ENCODE results near the gene PTPRB. TPM values are rescaled to one million over a fixed set of nuclear protein-coding genes. Genes with fewer than 3 reads are reported as not detected.

The PTPRB gene
- total RNA-seq, 1 experiment from 2014 or later: 1.9 TPM

DNA sequence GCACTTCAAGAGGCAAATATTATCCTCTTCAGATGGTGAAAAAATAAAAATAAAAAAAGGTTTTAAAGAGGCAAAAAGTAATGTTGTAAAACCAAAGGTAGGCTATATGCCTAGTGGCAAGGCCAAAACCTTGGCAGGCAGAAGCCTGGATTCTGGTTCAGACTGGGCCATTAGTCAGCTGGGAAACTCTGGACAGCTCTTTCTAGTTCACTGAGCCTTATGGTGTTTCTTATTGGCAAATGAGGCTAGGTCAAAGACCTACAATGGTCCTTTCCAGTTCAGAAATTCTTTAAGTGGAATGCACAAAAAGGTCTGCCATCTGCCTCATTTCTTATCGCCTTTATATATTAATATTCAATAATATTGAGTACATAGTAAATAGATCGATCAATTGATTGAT, 44.6 kb downstream of the PTPRB start:
- Histone ChIP-seq H4K20me1 (ENCODE audit: insufficient read depth) (no peaks in the 10 kb centered on the region), H3F3A (ENCODE audit: insufficient read depth, low read depth) (no peaks in the 10 kb centered on the region), H3K9me2 (ENCODE audit: insufficient read depth) (no peaks in the 10 kb centered on the region), H3K4me2 (no peak overlapping the region), H3K4me3 (no peak overlapping the region), H3K9me3 (ENCODE audit: insufficient read depth, low read depth) (no peaks in the 10 kb centered on the region), H2AFZ (no peak overlapping the region), H3K27me3 (ENCODE audit: insufficient read depth, low read depth) (no peaks in the 10 kb centered on the region), H3K79me2 (ENCODE audit: low read depth) (no peaks in the 10 kb centered on the region), H3K4me1 (replicated peaks; ENCODE audit: insufficient read depth) (no peaks in the 10 kb centered on the region), H3K27ac (no peak overlapping the region), H3K36me3 (ENCODE audit: low read depth) (no peaks in the 10 kb centered on the region)
- BruUV-seq (replicated peaks): no TSS peak
- TF ChIP-seq EZH2 (IDR thresholded peaks at IDR 0.05; ENCODE audit: low read depth) (no peak), CTCF (conservative IDR thresholded peaks at IDR 0.05) (no peak)
- intact Hi-C loops (cut with micrococcal nuclease; ENCODE audit: unreplicated experiment): no loop called here
- POLR2A ChIA-PET (ENCODE audit: unreplicated experiment): no interaction called here
- no peak for DNase-seq
- CTCF ChIA-PET: no interaction called here

- Histone ChIP-seq H4K20me1 (ENCODE audit: insufficient read depth) (no peaks in the 10 kb centered on the region), H3K9me3 (ENCODE audit: insufficient read depth, low read depth) (no peaks in the 10 kb centered on the region), H3K4me2 (no peak overlapping the region), H3K4me3 (no peak overlapping the region), H3K79me2 (ENCODE audit: low read depth) (no peaks in the 10 kb centered on the region), H3F3A (ENCODE audit: insufficient read depth, low read depth) (no peaks in the 10 kb centered on the region), H3K9me2 (ENCODE audit: insufficient read depth) (no peaks in the 10 kb centered on the region), H3K27me3 (ENCODE audit: insufficient read depth, low read depth) (no peaks in the 10 kb centered on the region), H3K4me1 (replicated peaks; ENCODE audit: insufficient read depth) (no peaks in the 10 kb centered on the region), H2AFZ (no peak overlapping the region), H3K27ac (no peak overlapping the region), H3K36me3 (ENCODE audit: low read depth) (no peaks in the 10 kb centered on the region)
- intact Hi-C loops (cut with micrococcal nuclease; ENCODE audit: unreplicated experiment): loop anchor here (1.0 kb wide), 2 partner anchors 129 to 259 kb away; no protein-coding TSS in a partner anchor
- no TSS peak for BruUV-seq (replicated peaks)
- no peak for DNase-seq
- ChIA-PET POLR2A (ENCODE audit: unreplicated experiment) (interaction anchor here (0.7 kb wide), 1 partner anchor 995 kb away, joined by 8 read pairs; no protein-coding TSS in a partner anchor), CTCF (interaction anchor here (0.6 to 0.7 kb wide), 2 partner anchors 1312 to 1447 kb away, joined by 3 to 4 read pairs; no protein-coding TSS in a partner anchor)
- TF ChIP-seq EZH2 (IDR thresholded peaks at IDR 0.05; ENCODE audit: low read depth) (no peak), CTCF (conservative IDR thresholded peaks at IDR 0.05) (no peak)
Measured at GRCh38 chr12:70590549-70591226, 46.5 kb downstream of the PTPRB start.

- Histone ChIP-seq H3K4me2 (no peak overlapping the region), H3K9me2 (ENCODE audit: insufficient read depth) (no peaks in the 10 kb centered on the region), H3K36me3 (ENCODE audit: low read depth) (no peaks in the 10 kb centered on the region), H4K20me1 (ENCODE audit: insufficient read depth) (no peaks in the 10 kb centered on the region), H3K27ac (no peak overlapping the region), H3F3A (ENCODE audit: insufficient read depth, low read depth) (no peaks in the 10 kb centered on the region), H3K27me3 (ENCODE audit: insufficient read depth, low read depth) (no peaks in the 10 kb centered on the region), H3K4me3 (no peak overlapping the region), H2AFZ (no peak overlapping the region), H3K79me2 (ENCODE audit: low read depth) (no peaks in the 10 kb centered on the region), H3K4me1 (replicated peaks; ENCODE audit: insufficient read depth) (no peaks in the 10 kb centered on the region), H3K9me3 (ENCODE audit: insufficient read depth, low read depth) (no peaks in the 10 kb centered on the region)
- no TSS peak for BruUV-seq (replicated peaks)
- CTCF ChIA-PET: no interaction called here
- POLR2A ChIA-PET (ENCODE audit: unreplicated experiment): no interaction called here
- TF ChIP-seq CTCF (conservative IDR thresholded peaks at IDR 0.05): peak; percentile 91
- no peak for TF ChIP-seq EZH2 (IDR thresholded peaks at IDR 0.05; ENCODE audit: low read depth)
- intact Hi-C loops (cut with micrococcal nuclease; ENCODE audit: unreplicated experiment): loop anchor here (1.0 kb wide), 2 partner anchors 129 to 259 kb away; no protein-coding TSS in a partner anchor
- peak in 1 of 2 experiments; percentile 57 for DNase-seq
Measured at GRCh38 chr12:70590051-70590450, 47.2 kb downstream of the PTPRB start.

All from PC-9 (cell line).